Thoracic aorta (tissue), 2 donors: ENCODE data around the gene RASAL2. TPM values are rescaled to one million over a fixed set of nuclear protein-coding genes. Genes with fewer than 3 reads are reported as not detected.

ENCODE experiments used
- ATAC-seq: fragments of 150-250 bp; one replicate; pipeline ENCODE4 v1.8.0; 2017; ENCODE audit warnings: low read depth; ENCODE audit not compliant: insufficient number of reproducible peaks, low FRiP score
- DNase-seq: peaks from one replicate; pipeline ENCODE4 v3.0.0-alpha.2; 2020; ENCODE audit warnings: low spot score
- H3K27ac ChIP-seq, 2 donors: fragments of 200-600 bp; sonication (generic); 1 replicate in 1 of 2; 2 replicates in 1 of 2; pipeline ENCODE4 v1.5.1; 2016; ENCODE audit warnings: mild to moderate bottlenecking in 2 of 2, moderate library complexity in 2 of 2
- H3K27me3 ChIP-seq: fragments of 200-600 bp; sonication (generic); replicated peaks from 2 replicates; pipeline ENCODE4 v1.6.0; 2016; ENCODE audit warnings: mild to moderate bottlenecking; ENCODE audit not compliant: insufficient read depth
- H3K36me3 ChIP-seq: fragments of 200-600 bp; sonication (generic); one replicate; pipeline ENCODE4 v1.5.1; 2016
- H3K4me1 ChIP-seq, 2 donors: fragments of 200-600 bp; sonication (generic); 1 replicate in 1 of 2; 2 replicates in 1 of 2; pipeline versions ENCODE4 v1.5.1 to v1.6.0; 2016; ENCODE audit warnings: low read depth in 2 of 2, mild to moderate bottlenecking in 1 of 2; ENCODE audit not compliant: control insufficient read depth in 1 of 2
- H3K4me3 ChIP-seq: fragments of 200-600 bp; sonication (generic); 2 replicates; pipeline ENCODE4 v1.5.1; 2016; ENCODE audit warnings: mild to moderate bottlenecking
- H3K9me3 ChIP-seq: fragments of 200-600 bp; sonication (generic); 2 replicates; pipeline ENCODE4 v1.5.1; 2016
- CTCF ChIP-seq: fragments of 200-600 bp; sonication (generic); IDR thresholded peaks from one replicate; pipeline ENCODE4 v1.5.1; 2019; ENCODE audit warnings: antibody characterized with exemption
- total RNA-seq, 2 donors: library from RNA; depleted of rRNA; stranded (reverse); fragments of >200 nt; gene quantifications; one replicate each; pipeline versions ENCODE4 v1.1.0 to v1.2.3, GENCODE V29; 2016

The RASAL2 gene
- total RNA-seq, 2 donors from 2014 or later: 38.0 to 45.1 TPM

DNA sequence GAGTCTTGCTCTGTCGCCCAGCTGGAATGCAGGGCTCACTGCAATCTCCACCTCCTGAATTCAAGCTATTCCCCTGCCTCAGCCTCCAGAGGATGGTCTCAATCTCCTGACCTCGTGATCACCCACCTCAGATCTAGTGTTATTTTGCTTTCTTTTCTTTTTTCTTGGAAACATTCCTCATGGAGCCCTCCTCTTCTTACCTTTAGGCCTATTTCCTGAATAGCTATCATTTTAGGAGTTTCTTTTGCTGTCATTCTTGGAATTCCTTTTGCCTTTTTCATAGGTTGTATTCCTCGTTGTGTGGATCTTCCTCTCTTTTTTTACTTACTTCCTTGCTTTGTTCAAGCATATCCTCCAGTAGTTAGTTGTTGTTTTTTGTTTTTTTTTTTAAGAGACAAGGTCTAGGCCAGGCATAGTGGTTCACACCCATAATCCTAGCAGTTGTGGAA lies 173.8 kb downstream of the RASAL2 start:
- no peak for ATAC-seq
- Histone ChIP-seq H3K27ac (no peak overlapping the region), H3K36me3 (no peaks in the 10 kb centered on the region), H3K27me3 (no peaks in the 10 kb centered on the region), H3K9me3 (no peaks in the 10 kb centered on the region), H3K4me3 (no peak overlapping the region), H3K4me1 (peaks cover 9 to 12% of the 10 kb centered on the region in 2 donors)
- no peak for TF ChIP-seq CTCF
- DNase-seq: no peak

DNA sequence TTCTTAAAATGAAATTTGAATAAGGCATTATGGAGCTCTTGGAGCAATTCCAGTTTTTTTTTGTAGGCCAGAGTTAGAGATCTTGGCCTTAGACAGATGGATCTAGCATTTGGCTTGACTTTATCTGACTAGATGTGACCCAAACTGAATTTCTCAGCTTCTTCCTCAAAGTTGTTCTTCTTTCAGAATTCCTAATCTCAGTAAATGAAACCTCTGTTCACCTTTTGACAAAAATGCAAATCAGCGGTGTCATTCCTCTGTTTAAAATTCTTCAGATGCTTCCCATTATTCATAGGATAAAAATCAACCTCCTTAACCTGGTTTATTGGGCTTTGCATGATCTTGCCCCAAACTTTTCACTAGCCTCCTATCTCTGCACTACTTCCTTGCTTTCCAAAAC lies 177.6 kb downstream of the RASAL2 start:
- TF ChIP-seq CTCF: no peak
- ATAC-seq: no peak
- DNase-seq: no peak
- Histone ChIP-seq H3K4me3 (no peak overlapping the region), H3K36me3 (no peaks in the 10 kb centered on the region), H3K4me1 (peaks cover 0 to 6% of the 10 kb centered on the region in 2 donors), H3K27me3 (no peaks in the 10 kb centered on the region), H3K27ac (no peak overlapping the region), H3K9me3 (no peaks in the 10 kb centered on the region)

- Histone ChIP-seq H3K4me3 (no peak overlapping the region), H3K4me1 (peaks cover 16 to 17% of the 10 kb centered on the region in 2 donors), H3K36me3 (no peaks in the 10 kb centered on the region), H3K9me3 (no peaks in the 10 kb centered on the region), H3K27me3 (no peaks in the 10 kb centered on the region), H3K27ac (no peak overlapping the region)
- ATAC-seq: no peak
- DNase-seq: no peak
- no peak for TF ChIP-seq CTCF
These were observed 180.0 kb downstream of the RASAL2 start for GRCh38 chr1:178273707-178274410.

- Histone ChIP-seq H3K27me3 (no peaks in the 10 kb centered on the region), H3K36me3 (no peaks in the 10 kb centered on the region), H3K9me3 (no peaks in the 10 kb centered on the region), H3K4me1 (peaks cover 23 to 24% of the 10 kb centered on the region in 2 donors), H3K4me3 (no peak overlapping the region), H3K27ac (no peak overlapping the region)
- no peak for ATAC-seq
- TF ChIP-seq CTCF: no peak
- no peak for DNase-seq
These were observed 181.1 kb downstream of the RASAL2 start for GRCh38 chr1:178275049-178275448.

DNA sequence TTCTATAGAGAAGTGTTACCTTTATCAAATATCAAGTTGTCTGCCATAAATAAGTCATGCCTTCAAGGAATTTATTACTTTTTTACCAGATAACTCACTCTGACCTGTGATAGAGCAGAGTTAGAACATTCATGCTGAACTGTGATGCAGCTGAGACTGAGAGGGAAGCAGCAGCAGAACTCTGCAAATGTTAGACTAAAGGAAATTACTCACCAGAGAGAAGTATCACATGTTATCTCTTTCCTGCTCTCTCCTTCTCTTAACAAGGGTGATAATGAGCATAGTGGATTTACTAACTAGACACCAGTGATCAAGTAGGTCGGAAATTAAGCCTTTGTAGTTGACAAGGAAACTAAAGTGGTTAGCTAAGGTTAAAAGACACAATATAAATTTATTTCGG lies 181.6 kb downstream of the RASAL2 start:
- H3K9me3 ChIP-seq: no peaks in the 10 kb centered on the region
- H3K36me3 ChIP-seq: no peaks in the 10 kb centered on the region
- TF ChIP-seq CTCF: no peak
- H3K4me1 ChIP-seq: peaks cover 23 to 24% of the 10 kb centered on the region in 2 donors
- ATAC-seq: no peak
- DNase-seq: no peak
- H3K27me3 ChIP-seq: no peaks in the 10 kb centered on the region
- H3K27ac ChIP-seq: no peak overlapping the region
- no peak overlapping the region for H3K4me3 ChIP-seq
